Glutamatergic neuron (in vitro differentiated cells): ENCODE measurements around the gene RAB27A. TPM values are rescaled to one million over a fixed set of nuclear protein-coding genes. Genes with fewer than 3 reads are reported as not detected.

Experiments used
- DNase-seq: peaks from one replicate; pipeline ENCODE4 v3.0.0; 2022
- H3K27ac Mint-ChIP-seq: one replicate; pipeline ENCODE4 v1.8.0; 2020; ENCODE audit warnings: mild to moderate bottlenecking, mixed read lengths, inconsistent platforms; ENCODE audit not compliant: unreplicated experiment
- H3K27me3 Mint-ChIP-seq: one replicate; pipeline ENCODE4 v1.8.0; 2020; ENCODE audit warnings: mild to moderate bottlenecking, moderate library complexity, mixed read lengths, inconsistent platforms; ENCODE audit not compliant: unreplicated experiment
- H3K36me3 Mint-ChIP-seq: one replicate; pipeline ENCODE4 v1.8.0; 2020; ENCODE audit warnings: mild to moderate bottlenecking, mixed read lengths, inconsistent platforms; ENCODE audit not compliant: unreplicated experiment
- H3K4me1 Mint-ChIP-seq: one replicate; pipeline ENCODE4 v1.8.0; 2020; ENCODE audit warnings: mild to moderate bottlenecking, low read depth, mixed read lengths, inconsistent platforms; ENCODE audit not compliant: unreplicated experiment
- H3K4me3 Mint-ChIP-seq: one replicate; pipeline ENCODE4 v1.8.0; 2020; ENCODE audit warnings: mild to moderate bottlenecking, mixed read lengths, inconsistent platforms; ENCODE audit not compliant: unreplicated experiment
- H3K9me3 Mint-ChIP-seq: one replicate; pipeline ENCODE4 v1.8.0; 2020; ENCODE audit warnings: mild to moderate bottlenecking, moderate library complexity, mixed read lengths, inconsistent platforms; ENCODE audit not compliant: unreplicated experiment
- CTCF ChIP-seq: fragments of 200-600 bp; sonication (generic); IDR thresholded peaks from one replicate; pipeline ENCODE4 v1.5.0; 2021; ENCODE audit not compliant: partially characterized antibody, unreplicated experiment
- total RNA-seq: library from RNA; stranded (reverse); fragmentation: NEBNext Ultra II Directional; extraction: Animal tissue kit (Norgen Biotek cat#: 25700); gene quantifications from one replicate; pipeline ENCODE4 v1.2.1, GENCODE V29; 2021; ENCODE audit not compliant: unreplicated experiment

The RAB27A gene
- total RNA-seq, 1 donor from 2014 or later: 4.9 TPM

DNA sequence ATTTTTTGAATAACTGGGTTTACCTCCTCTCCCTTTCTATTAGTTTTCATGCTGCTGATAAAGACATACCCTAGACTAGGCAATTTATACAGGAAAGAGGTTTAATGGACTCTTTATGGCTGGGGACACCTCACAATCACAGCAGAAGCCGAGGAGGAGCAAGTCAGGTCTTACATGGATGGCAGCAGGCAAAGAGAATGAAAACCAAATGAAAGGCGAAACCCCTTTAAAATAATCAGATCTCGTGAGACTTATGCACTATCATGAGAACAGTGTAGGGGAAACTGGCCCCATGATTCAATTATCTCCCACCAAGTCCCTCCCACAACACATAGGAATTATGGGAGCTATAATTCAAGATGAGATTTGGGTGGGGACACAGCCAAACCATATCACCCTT is 90.9 kb downstream of the RAB27A start:
- no peak for TF ChIP-seq CTCF
- H3K27ac Mint-ChIP-seq: no peak overlapping the region
- DNase-seq: no peak
- no peaks in the 10 kb centered on the region for H3K4me1 Mint-ChIP-seq
- no peaks in the 10 kb centered on the region for H3K27me3 Mint-ChIP-seq
- no peaks in the 10 kb centered on the region for H3K9me3 Mint-ChIP-seq
- no peaks in the 10 kb centered on the region for H3K36me3 Mint-ChIP-seq
- H3K4me3 Mint-ChIP-seq: peak overlapping the region; percentile 24

- Mint-ChIP-seq H3K27me3 (no peaks in the 10 kb centered on the region), H3K36me3 (no peaks in the 10 kb centered on the region), H3K4me3 (no peak overlapping the region), H3K4me1 (peaks cover 3% of the 10 kb centered on the region), H3K27ac (no peak overlapping the region), H3K9me3 (no peaks in the 10 kb centered on the region)
- DNase-seq: no peak
- no peak for TF ChIP-seq CTCF
Observed at GRCh38 chr15:55197719-55198118, 91.9 kb downstream of the RAB27A start.

GRCh38 chr15:55197362-55197705 is 92.3 kb downstream of the RAB27A start:
- Mint-ChIP-seq H3K4me1 (peaks cover 3% of the 10 kb centered on the region), H3K27ac (no peak overlapping the region)

DNA sequence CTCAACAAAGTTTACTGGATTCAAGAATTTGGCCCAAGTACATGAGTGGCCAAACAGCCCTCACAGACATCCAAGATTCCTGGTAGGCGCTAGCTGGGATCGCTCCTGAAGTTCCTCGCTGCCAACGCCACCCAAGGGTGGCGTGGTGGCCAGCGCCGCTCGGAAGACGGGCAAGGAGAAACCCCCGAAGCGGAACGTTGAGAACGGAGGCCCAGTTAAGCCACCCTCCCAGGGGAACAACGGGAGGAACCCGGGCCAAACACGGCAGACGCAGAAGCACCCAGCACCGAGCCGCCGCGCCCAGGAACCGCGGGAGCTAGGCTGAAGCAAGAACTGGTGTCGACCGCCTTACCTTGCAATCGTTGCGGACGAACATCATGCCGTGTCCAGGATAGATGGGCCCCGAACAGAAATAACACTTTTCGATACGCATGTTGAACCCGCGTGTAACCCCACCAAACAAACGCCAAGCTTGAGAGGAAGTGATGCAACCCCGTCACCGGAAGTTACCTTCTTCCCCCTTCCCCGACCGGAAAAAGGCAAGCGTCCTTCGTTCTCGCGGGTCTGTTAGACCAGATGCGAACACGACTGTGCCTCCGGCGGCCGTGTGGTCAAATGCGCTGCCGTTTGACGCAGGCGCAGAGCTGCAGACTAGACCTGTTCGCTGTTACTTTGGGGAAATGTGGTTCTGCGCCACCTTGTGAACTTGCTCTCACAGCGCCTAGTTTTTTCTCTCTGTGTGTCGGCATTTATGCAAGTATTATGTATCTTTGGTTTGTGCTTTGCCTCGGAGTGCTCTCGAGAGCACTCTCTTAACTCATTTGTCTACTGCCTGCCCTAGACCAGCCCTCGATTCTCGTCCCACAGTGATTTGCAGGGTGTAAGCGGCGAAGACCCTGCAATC is 92.9 kb downstream of the RAB27A start, which contains the start of gene RSL24D1:
Gene RSL24D1 (minus strand): TSS at position 484 of the 904 bp plus-strand sequence. CDS start 51 bp downstream, at position 433.
- peak; percentile 93 for DNase-seq
- peaks cover 3% of the 10 kb centered on the region for H3K4me1 Mint-ChIP-seq
- no peaks in the 10 kb centered on the region for H3K36me3 Mint-ChIP-seq
- H3K27me3 Mint-ChIP-seq: no peaks in the 10 kb centered on the region
- no peak within 1 kb of the TSS for H3K4me3 Mint-ChIP-seq
- no peak within 1 kb of the TSS for H3K27ac Mint-ChIP-seq
- no peaks in the 10 kb centered on the region for H3K9me3 Mint-ChIP-seq
- TF ChIP-seq CTCF: no peak

More at GRCh38 chr15:55197362-55197705, 92.3 kb downstream of the RAB27A start:
- TF ChIP-seq CTCF: no peak
- Mint-ChIP-seq H3K4me3 (no peak overlapping the region), H3K27me3 (no peaks in the 10 kb centered on the region), H3K9me3 (no peaks in the 10 kb centered on the region), H3K36me3 (no peaks in the 10 kb centered on the region)
- DNase-seq: no peak

- Mint-ChIP-seq H3K4me3 (no peak overlapping the region), H3K36me3 (no peaks in the 10 kb centered on the region)
Observed at GRCh38 chr15:55195996-55196395, 93.6 kb downstream of the RAB27A start.

More at GRCh38 chr15:55195996-55196395, 93.6 kb downstream of the RAB27A start:
- H3K27me3 Mint-ChIP-seq: peaks cover 2% of the 10 kb centered on the region
- TF ChIP-seq CTCF: no peak
- no peak for DNase-seq
- no peak overlapping the region for H3K27ac Mint-ChIP-seq
- H3K9me3 Mint-ChIP-seq: no peaks in the 10 kb centered on the region
- peaks cover 3% of the 10 kb centered on the region for H3K4me1 Mint-ChIP-seq
